Panc1 (cell line): ENCODE measurements around the gene JDP2. TPM values are rescaled to one million over a fixed set of nuclear protein-coding genes. Genes with fewer than 3 reads are reported as not detected.

Source experiments
- ATAC-seq: fragments of 200-7000 bp; cut with Tn5 transposase; 2 replicates; pipeline ENCODE4 v1.9.1; 2020; ENCODE audit warnings: mild to moderate bottlenecking, moderate library complexity
- BruUV-seq: library from RNA; stranded (reverse); fragments of 400-500 nt; replicated peaks from 2 replicates; lab custom pipeline; 2021; lab: Mats Ljungman, UMichigan
- CTCF ChIA-PET: fragments of 300-600 bp; sonication (Branson Sonifier 250); formaldehyde crosslinking; loops from one replicate; lab custom pipeline; 2022; ENCODE audit warnings: antibody characterized with exemption; lab: Charles Lee
- POLR2A ChIA-PET: fragments of 300-600 bp; sonication (Branson Sonifier 250); formaldehyde crosslinking; loops from one replicate; lab custom pipeline; 2022; ENCODE audit warnings: antibody characterized with exemption; lab: Charles Lee
- DNase-seq: peaks from one replicate; pipeline ENCODE4 v3.0.0-alpha.2; 2010; ENCODE audit warnings: low read depth, low spot score
- H3K27ac ChIP-seq: 2 replicates; pipeline ENCODE4 v1.5.1; 2011; ENCODE audit warnings: mild to moderate bottlenecking, low read length, inconsistent platforms
- H3K27me3 ChIP-seq: fragments of 200-500 bp; sonication (Bioruptor generic); 2 replicates; pipeline ENCODE4 v1.6.0; 2014; ENCODE audit warnings: low read length, inconsistent platforms; ENCODE audit not compliant: control insufficient read depth, insufficient read depth
- H3K36me3 ChIP-seq: fragments of 200-500 bp; sonication (Bioruptor generic); 2 replicates; pipeline ENCODE4 v1.5.1; 2014; ENCODE audit warnings: inconsistent platforms, mild to moderate bottlenecking, low read length, moderate library complexity; ENCODE audit not compliant: control insufficient read depth, insufficient read depth
- H3K4me1 ChIP-seq: 2 replicates; pipeline ENCODE4 v1.5.1; 2011; ENCODE audit warnings: inconsistent platforms, mild to moderate bottlenecking, low read length, moderate library complexity; ENCODE audit not compliant: control insufficient read depth, insufficient read depth
- H3K4me3 ChIP-seq, 2 experiments: 2 replicates each; pipeline ENCODE4 v1.5.1; 2011 to 2012; ENCODE audit warnings: low read depth in 2 of 2, low read length in 2 of 2, mild to moderate bottlenecking in 2 of 2, inconsistent platforms in 1 of 2, moderate library complexity in 1 of 2
- H3K9me3 ChIP-seq: fragments of 200-500 bp; sonication (Bioruptor generic); 2 replicates; pipeline ENCODE4 v1.5.1; 2014; ENCODE audit warnings: low read depth, mild to moderate bottlenecking, inconsistent platforms, low read length, moderate library complexity; ENCODE audit not compliant: control insufficient read depth, insufficient read depth
- CTCF ChIP-seq: fragments of 450-650 bp; IDR thresholded peaks from 2 replicates; pipeline ENCODE4 v1.5.1; 2017; ENCODE audit warnings: mild to moderate bottlenecking
- POLR2AphosphoS5 ChIP-seq: IDR thresholded peaks from 2 replicates; pipeline ENCODE4 v1.6.1; 2012; ENCODE audit warnings: mild to moderate bottlenecking, low read depth, low read length, moderate library complexity
- REST ChIP-seq, 2 experiments: IDR thresholded peaks; 2 replicates each; pipeline ENCODE4 v1.6.1; 2011 to 2012; ENCODE audit warnings: low read depth in 2 of 2, control low read depth in 1 of 2, low read length in 1 of 2, mild to moderate bottlenecking in 1 of 2, moderate library complexity in 1 of 2; ENCODE audit not compliant: insufficient read depth in 1 of 2
- SIN3A ChIP-seq: IDR thresholded peaks from 2 replicates; pipeline ENCODE4 v1.6.1; 2012; ENCODE audit warnings: low read depth, mild to moderate bottlenecking, low read length, moderate library complexity, borderline replicate concordance; ENCODE audit not compliant: insufficient read depth
- TCF7L2 ChIP-seq: IDR thresholded peaks from 2 replicates; pipeline ENCODE4 v1.6.1; 2011; ENCODE audit warnings: mild to moderate bottlenecking, low read depth, low read length, inconsistent platforms
- in situ Hi-C: cut with HindIII; loops from 2 replicates; pipeline ENCODE4 v1.10.0; 2016; ENCODE audit warnings: low sequenced_read_pairs, low pct_unique_long_range_greater_than_20kb
- intact Hi-C: fragments of 100-400 bp; cut with micrococcal nuclease; formaldehyde crosslinking; loops from one replicate; pipeline ENCODE4 v1.10.0; 2022; ENCODE audit not compliant: unreplicated experiment
- total RNA-seq: library from RNA; stranded (reverse); gene quantifications from one replicate; pipeline ENCODE4 v1.2.1, GENCODE V29; 2021; ENCODE audit not compliant: unreplicated experiment

JDP2 gene
- total RNA-seq, 1 experiment from 2014 or later, result 17.5 TPM

- Histone ChIP-seq H3K9me3 (no peaks in the 10 kb centered on the region), H3K27me3 (no peaks in the 10 kb centered on the region), H3K36me3 (no peaks in the 10 kb centered on the region), H3K27ac (no peak overlapping the region), H3K4me3 (no peak overlapping the region), H3K4me1 (peaks cover 14% of the 10 kb centered on the region)
- CTCF ChIA-PET, result no interaction called here
- no TSS peak for BruUV-seq
- POLR2A ChIA-PET, result no interaction called here
- intact Hi-C loops, result no loop called here
- TF ChIP-seq SIN3A (no peak), REST (IDR thresholded peaks at IDR 0.05; ENCODE audit: insufficient read depth in 1 of 2, low read depth in 2 of 2, low read length in 1 of 2) (no peak), CTCF (no peak), TCF7L2 (no peak), POLR2AphosphoS5 (no peak)
- in situ Hi-C loops, result no loop called here
- no peak for DNase-seq
- ATAC-seq, result no peak
Observed at GRCh38 chr14:75434138-75434889, 6.5 kb downstream of the JDP2 start.

GRCh38 chr14:75434890-75435248 lies 7.0 kb downstream of the JDP2 start:
- DNase-seq (no peak), ATAC-seq (no peak)
- ChIA-PET CTCF (no interaction called here), POLR2A (no interaction called here)
- H3K27ac ChIP-seq, result no peak overlapping the region
- no TSS peak for BruUV-seq
- in situ Hi-C loops, result no loop called here
- intact Hi-C loops, result no loop called here
- H3K4me1 ChIP-seq, result peaks cover 8% of the 10 kb centered on the region
- no peaks in the 10 kb centered on the region for H3K27me3 ChIP-seq
- TF ChIP-seq POLR2AphosphoS5 (no peak), REST (IDR thresholded peaks at IDR 0.05; ENCODE audit: insufficient read depth in 1 of 2, low read depth in 2 of 2, low read length in 1 of 2) (no peak), SIN3A (no peak), TCF7L2 (no peak), CTCF (no peak)
- no peaks in the 10 kb centered on the region for H3K36me3 ChIP-seq
- no peak overlapping the region for H3K4me3 ChIP-seq
- H3K9me3 ChIP-seq, result no peaks in the 10 kb centered on the region
